Measurements from ENCODE around the gene RPL36A.

Gene RPL36A

GRCh38 chrX:101442085-101442484, 51.3 kb downstream of the RPL36A start:
- TF ChIP-seq GATA2 (IDR thresholded peaks at IDR 0.05; ENCODE audit: low read depth, low read length), result no peak
- no peak for TF ChIP-seq GATA3 (IDR thresholded peaks at IDR 0.05; ENCODE audit: low read depth, low read length)
